Brain microvascular endothelial cell (primary cell): Measurements from ENCODE around the gene MVK.

Source experiments
- DNase-seq: peaks from one replicate; pipeline ENCODE4 v3.0.0-alpha.2; 2020
- H3K27ac ChIP-seq: fragments of 250-450 bp; sonication (Bioruptor Pico); 2 replicates; pipeline ENCODE4 v1.5.1; 2020; ENCODE audit warnings: mild to moderate bottlenecking, moderate library complexity
- H3K27me3 ChIP-seq: fragments of 250-450 bp; sonication (Bioruptor Pico); replicated peaks from 2 replicates; pipeline ENCODE4 v1.5.1; 2020; ENCODE audit warnings: mild to moderate bottlenecking
- H3K36me3 ChIP-seq: fragments of 250-450 bp; sonication (Bioruptor Pico); replicated peaks from 2 replicates; pipeline ENCODE4 v1.5.1; 2020; ENCODE audit warnings: mild to moderate bottlenecking
- H3K4me3 ChIP-seq: 2 replicates; pipeline ENCODE4 v1.5.1; 2011; ENCODE audit warnings: low read depth, mild to moderate bottlenecking, control low read depth, low read length, moderate library complexity
- in situ Hi-C: cut with HindIII; loops from 2 replicates; pipeline ENCODE4 v1.10.0; 2017; ENCODE audit warnings: low sequenced_read_pairs, low pct_ligation_motif_present
- TF ChIP-seq, protein P1 (sequence below): IDR thresholded peaks from 2 replicates; pipeline ENCODE4 v1.5.1; 2011; ENCODE audit warnings: low read depth, mild to moderate bottlenecking, moderate library complexity, low read length, control low read depth, inconsistent platforms; ENCODE audit errors: missing control alignments

Gene MVK

DNA sequence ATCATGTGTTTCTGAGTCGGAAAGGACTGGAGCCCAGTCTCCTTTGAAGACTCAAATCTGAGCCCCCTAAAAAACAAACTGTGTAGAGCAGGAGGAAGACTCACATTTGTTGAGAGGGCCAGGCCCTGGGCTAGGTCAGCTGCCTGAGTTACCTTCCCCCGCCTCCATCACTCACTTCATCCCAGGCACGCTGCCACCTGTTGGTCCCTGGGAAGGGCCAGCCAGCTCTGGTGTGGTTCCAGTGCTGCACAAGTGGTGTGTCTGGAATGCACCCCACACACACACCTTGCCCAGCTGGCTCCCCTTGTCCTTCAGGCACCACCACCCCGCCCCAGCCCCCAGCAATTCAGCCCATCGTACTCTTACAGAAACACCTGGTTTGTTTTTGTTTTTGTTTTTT is 9.0 kb downstream of the MVK start:
- Histone ChIP-seq H3K4me3 (no peak overlapping the region), H3K27me3 (no peaks in the 10 kb centered on the region), H3K36me3 (peaks cover 35% of the 10 kb centered on the region), H3K27ac (no peak overlapping the region)
- TF ChIP-seq, protein P1, sequence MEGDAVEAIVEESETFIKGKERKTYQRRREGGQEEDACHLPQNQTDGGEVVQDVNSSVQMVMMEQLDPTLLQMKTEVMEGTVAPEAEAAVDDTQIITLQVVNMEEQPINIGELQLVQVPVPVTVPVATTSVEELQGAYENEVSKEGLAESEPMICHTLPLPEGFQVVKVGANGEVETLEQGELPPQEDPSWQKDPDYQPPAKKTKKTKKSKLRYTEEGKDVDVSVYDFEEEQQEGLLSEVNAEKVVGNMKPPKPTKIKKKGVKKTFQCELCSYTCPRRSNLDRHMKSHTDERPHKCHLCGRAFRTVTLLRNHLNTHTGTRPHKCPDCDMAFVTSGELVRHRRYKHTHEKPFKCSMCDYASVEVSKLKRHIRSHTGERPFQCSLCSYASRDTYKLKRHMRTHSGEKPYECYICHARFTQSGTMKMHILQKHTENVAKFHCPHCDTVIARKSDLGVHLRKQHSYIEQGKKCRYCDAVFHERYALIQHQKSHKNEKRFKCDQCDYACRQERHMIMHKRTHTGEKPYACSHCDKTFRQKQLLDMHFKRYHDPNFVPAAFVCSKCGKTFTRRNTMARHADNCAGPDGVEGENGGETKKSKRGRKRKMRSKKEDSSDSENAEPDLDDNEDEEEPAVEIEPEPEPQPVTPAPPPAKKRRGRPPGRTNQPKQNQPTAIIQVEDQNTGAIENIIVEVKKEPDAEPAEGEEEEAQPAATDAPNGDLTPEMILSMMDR: peak; percentile 11
- in situ Hi-C loops: no loop called here
- DNase-seq: no peak

DNA sequence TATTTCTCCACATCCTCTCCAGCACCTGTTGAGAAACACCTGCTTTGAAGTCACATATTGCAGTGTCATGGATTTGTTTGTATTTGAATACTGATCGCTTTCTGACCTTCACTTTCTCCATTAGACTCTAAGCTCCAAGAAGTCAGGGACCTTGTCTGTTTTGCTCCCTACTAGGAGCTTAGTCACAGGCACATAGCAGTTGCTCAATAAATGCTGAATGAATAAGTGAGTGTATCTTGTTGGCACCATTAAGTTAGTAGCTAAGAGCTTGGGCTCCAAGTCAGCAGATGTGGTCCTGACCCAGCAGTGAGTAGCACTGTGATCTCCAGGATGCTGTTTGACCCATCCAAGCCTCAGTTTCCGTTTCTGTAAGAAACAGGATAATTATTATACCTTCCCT is 10.1 kb downstream of the MVK start:
- TF ChIP-seq, protein P1: no peak
- Histone ChIP-seq H3K36me3 (peaks cover 27% of the 10 kb centered on the region), H3K27ac (no peak overlapping the region), H3K4me3 (no peak overlapping the region), H3K27me3 (no peaks in the 10 kb centered on the region)
- DNase-seq: no peak
- in situ Hi-C loops: no loop called here

DNA sequence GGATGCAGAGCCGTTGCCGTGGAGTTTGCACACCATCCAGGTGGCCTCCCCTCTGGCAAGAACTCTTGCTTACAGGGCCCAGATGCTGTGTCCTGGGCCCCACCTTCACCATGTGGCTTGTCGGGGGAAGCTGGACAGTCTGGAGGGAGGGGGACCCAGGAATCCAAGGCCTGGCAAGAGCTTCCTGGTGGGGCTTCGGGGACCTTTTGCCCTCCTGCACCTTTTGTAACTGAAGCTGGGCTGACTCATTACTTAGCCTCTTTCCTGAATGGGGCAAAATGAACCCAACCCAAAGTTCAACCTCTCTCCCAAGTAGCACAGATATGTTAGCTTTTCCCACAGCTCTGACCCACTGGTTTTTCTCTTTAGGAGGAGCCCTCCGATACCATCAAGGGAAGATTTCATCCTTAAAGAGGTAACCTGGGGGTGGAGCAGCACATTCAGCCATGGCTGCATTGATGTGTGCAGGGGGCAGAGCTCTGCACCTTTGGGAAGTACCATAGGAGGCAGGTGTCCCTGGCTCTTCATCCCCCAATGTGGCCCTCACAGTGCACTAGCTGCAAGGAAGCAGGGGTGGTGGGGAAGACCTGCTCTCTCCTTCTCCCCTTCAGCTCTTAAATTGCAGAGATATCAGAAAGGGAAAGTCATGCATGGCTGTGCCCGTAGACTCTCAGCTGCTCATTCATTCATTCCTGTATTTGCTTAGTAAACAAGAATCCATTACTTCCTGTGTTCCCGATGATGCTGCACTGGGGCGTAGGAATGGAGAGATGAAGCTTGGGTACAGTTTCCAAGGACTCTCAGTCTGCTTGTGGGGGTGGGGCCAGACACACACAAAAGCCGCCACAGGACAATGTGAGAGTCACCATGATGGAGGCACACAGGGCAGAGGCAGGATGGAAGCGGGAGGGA is 13.0 kb downstream of the MVK start:
- Histone ChIP-seq H3K4me3 (no peak overlapping the region), H3K27me3 (no peaks in the 10 kb centered on the region), H3K27ac (no peak overlapping the region), H3K36me3 (peaks cover 11% of the 10 kb centered on the region)
- no peak for DNase-seq
- TF ChIP-seq, protein P1: no peak
- in situ Hi-C loops: no loop called here

DNA sequence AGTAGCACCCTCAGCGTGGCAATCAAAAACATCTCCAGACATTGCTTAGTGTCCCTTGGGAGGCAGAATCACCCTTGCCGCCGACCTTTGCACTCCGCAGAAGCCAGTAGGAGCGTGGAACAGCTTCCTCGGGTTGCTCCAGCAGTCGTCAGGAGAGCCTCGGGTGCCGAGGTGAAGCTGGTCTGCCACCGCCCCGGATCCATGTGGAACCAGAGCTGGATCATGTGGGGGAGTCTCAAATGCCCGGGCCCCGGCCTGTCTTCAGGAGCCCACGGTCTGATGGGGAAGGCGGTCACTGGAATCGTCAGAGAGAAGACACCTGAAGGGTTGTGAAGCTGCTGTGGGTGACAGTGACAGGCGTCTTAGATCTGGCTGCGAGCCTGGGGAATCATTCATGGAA is 14.3 kb downstream of the MVK start:
- H3K27ac ChIP-seq: no peak overlapping the region
- H3K4me3 ChIP-seq: no peak overlapping the region
- TF ChIP-seq, protein P1: no peak
- DNase-seq: no peak
- in situ Hi-C loops: no loop called here
- peaks cover 11% of the 10 kb centered on the region for H3K36me3 ChIP-seq
- H3K27me3 ChIP-seq: no peaks in the 10 kb centered on the region

DNA sequence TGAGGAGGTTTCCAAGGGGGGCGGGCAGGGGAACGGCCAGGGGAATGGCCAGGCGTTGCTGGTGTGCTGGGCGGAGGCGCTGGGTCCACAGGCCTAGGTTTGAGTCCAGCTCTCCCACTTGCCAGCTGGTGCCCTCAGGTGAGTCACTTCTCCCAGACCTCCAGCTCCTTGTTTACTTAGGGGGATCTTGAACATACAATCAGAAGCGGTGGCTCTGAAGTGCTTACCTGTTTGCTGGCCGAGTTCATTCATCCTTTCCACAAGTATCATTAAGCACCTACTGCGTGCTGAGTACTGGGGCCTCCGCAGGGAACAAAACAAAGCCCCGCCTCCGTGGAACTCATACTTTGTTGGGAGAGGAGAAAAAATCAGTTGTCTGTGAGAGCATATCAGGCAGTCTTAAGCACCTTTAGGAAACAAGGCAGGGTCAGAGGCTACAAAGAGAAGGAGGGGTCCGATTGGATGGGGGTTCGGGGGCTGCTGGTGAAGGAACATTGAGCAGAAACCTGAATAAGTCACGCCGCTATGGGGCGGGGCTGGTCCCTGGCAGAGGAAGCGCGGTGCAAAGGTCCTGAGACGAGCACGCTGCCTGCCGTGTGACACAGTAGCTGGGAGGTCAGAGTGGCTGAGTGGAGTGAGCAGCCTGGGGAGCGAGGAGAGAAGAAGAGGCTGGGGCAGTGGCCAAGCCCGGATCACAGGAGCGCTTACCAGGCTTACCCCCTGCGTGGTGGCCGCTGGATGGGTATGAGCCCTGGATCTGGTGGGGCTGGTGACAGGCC is 15.1 kb downstream of the MVK start:
- H3K27me3 ChIP-seq: no peaks in the 10 kb centered on the region
- DNase-seq: no peak
- H3K36me3 ChIP-seq: peaks cover 11% of the 10 kb centered on the region
- H3K27ac ChIP-seq: no peak overlapping the region
- TF ChIP-seq, protein P1: no peak
- in situ Hi-C loops: no loop called here
- no peak overlapping the region for H3K4me3 ChIP-seq
